PC-9 (cell line): Measurements from ENCODE around the gene ABCC6.

Experiments used
- EZH2 ChIP-seq: fragments of 200-600 bp; sonication (generic); IDR thresholded peaks from 2 replicates; pipeline ENCODE4 v1.8.0; 2017; ENCODE audit warnings: antibody characterized with exemption, low read depth
- TF ChIP-seq, protein P1 (sequence below): fragments of 200-600 bp; sonication (generic); conservative IDR thresholded peaks from 2 replicates; pipeline ENCODE4 v1.6.1; 2017; ENCODE audit warnings: mixed run types, antibody characterized with exemption, mild to moderate bottlenecking, moderate library complexity

DNA sequence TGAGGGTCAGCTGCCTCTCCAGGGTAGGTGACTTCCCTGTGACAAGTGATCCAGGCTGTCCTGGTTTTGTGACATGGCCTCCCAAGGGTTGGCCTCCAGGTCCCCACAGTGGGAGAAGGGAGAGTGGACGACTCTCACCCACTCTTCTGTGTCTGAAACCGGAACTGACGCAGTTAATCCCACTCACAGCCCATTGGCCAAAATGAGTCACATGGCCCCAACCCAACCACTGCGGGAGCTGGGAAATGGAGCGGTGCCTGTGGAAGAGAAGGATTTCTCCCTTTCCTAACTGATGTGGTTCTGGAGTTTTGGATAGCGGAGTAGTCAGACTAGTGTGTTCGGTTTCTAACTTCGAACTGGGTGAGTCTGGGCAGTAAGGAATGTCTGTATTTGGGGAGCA, 79.4 kb downstream of the ABCC6 start:
- TF ChIP-seq, protein P1, sequence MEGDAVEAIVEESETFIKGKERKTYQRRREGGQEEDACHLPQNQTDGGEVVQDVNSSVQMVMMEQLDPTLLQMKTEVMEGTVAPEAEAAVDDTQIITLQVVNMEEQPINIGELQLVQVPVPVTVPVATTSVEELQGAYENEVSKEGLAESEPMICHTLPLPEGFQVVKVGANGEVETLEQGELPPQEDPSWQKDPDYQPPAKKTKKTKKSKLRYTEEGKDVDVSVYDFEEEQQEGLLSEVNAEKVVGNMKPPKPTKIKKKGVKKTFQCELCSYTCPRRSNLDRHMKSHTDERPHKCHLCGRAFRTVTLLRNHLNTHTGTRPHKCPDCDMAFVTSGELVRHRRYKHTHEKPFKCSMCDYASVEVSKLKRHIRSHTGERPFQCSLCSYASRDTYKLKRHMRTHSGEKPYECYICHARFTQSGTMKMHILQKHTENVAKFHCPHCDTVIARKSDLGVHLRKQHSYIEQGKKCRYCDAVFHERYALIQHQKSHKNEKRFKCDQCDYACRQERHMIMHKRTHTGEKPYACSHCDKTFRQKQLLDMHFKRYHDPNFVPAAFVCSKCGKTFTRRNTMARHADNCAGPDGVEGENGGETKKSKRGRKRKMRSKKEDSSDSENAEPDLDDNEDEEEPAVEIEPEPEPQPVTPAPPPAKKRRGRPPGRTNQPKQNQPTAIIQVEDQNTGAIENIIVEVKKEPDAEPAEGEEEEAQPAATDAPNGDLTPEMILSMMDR: no peak
- no peak for TF ChIP-seq EZH2
